Endothelial cell of umbilical vein (primary cell): ENCODE measurements around the gene SPSB3. TPM values are rescaled to one million over a fixed set of nuclear protein-coding genes. Genes with fewer than 3 reads are reported as not detected.

Source experiments
- BruUV-seq: library from RNA; stranded (reverse); fragments of 400-500 nt; replicated peaks from 2 replicates; lab custom pipeline; 2021; lab: Mats Ljungman, UMichigan
- CTCF ChIA-PET: fragments of 300-600, 350-600 bp; sonication (Branson Sonifier 250); formaldehyde crosslinking; loops from one replicate; lab custom pipeline; 2021; ENCODE audit warnings: antibody characterized with exemption, inconsistent platforms; lab: Charles Lee
- POLR2A ChIA-PET: fragments of 300-600, 350-600 bp; sonication (Branson Sonifier 250); formaldehyde crosslinking; loops from one replicate; lab custom pipeline; 2021; ENCODE audit warnings: antibody characterized with exemption, inconsistent platforms; lab: Charles Lee
- DNase-seq: peaks from one replicate; pipeline ENCODE4 v3.0.0-alpha.2; 2011; ENCODE audit warnings: low read depth, low spot score
- FAIRE-seq: peaks from 2 replicates; lab custom pipeline; 2011; peaks lifted over from hg19 to GRCh38; lab: Jason Lieb, UNC
- H2AFZ ChIP-seq: 2 replicates; pipeline ENCODE4 v1.6.0; 2012; ENCODE audit warnings: low read depth, low read length, control low read depth, inconsistent platforms
- H3K27ac ChIP-seq: 2 replicates; pipeline ENCODE4 v1.5.1; 2011; ENCODE audit warnings: low read depth, mild to moderate bottlenecking, control low read depth, low read length, moderate library complexity; ENCODE audit not compliant: insufficient read depth
- H3K27me3 ChIP-seq, 2 experiments: 2 replicates each; pipeline versions ENCODE4 v1.6.0 to v1.6.1; 2011; ENCODE audit warnings: low read length in 2 of 2, mixed read lengths in 1 of 2; ENCODE audit not compliant: control insufficient read depth in 2 of 2, insufficient read depth in 2 of 2
- H3K36me3 ChIP-seq, 2 experiments: 2 replicates in 1 of 2; 3 replicates in 1 of 2; pipeline ENCODE4 v1.5.1; 2011; ENCODE audit warnings: low read length in 2 of 2, mild to moderate bottlenecking in 1 of 2, moderate library complexity in 1 of 2; ENCODE audit not compliant: control insufficient read depth in 2 of 2, insufficient read depth in 2 of 2; ENCODE audit errors: extremely low read depth in 1 of 2
- H3K4me1 ChIP-seq: 3 replicates; pipeline ENCODE4 v1.5.1; 2011; ENCODE audit warnings: mild to moderate bottlenecking, low read length; ENCODE audit not compliant: control insufficient read depth, insufficient read depth; ENCODE audit errors: extremely low read depth
- H3K4me2 ChIP-seq: 2 replicates; pipeline ENCODE4 v1.6.1; 2011; ENCODE audit warnings: low read length, control low read depth, mixed read lengths; ENCODE audit not compliant: insufficient read depth
- H3K4me3 ChIP-seq, 3 experiments: fragments of 200-600 bp in 1 of 3; sonication (generic), shearing (Covaris generic) in 1 of 3; replicated peaks in 1 of 3; 2 replicates each; pipeline ENCODE4 v1.5.1; 2011 to 2016; ENCODE audit warnings: control low read depth in 3 of 3, low read length in 3 of 3, mild to moderate bottlenecking in 2 of 3, inconsistent platforms in 1 of 3, low read depth in 1 of 3, moderate library complexity in 1 of 3; ENCODE audit not compliant: insufficient read depth in 1 of 3
- H3K79me2 ChIP-seq: 2 replicates; pipeline ENCODE4 v1.6.0; 2012; ENCODE audit warnings: low read length, inconsistent platforms; ENCODE audit not compliant: control insufficient read depth, insufficient read depth
- H3K9ac ChIP-seq: replicated peaks from 2 replicates; pipeline ENCODE3; 2011; ENCODE audit warnings: low read length, control low read depth; ENCODE audit not compliant: insufficient read depth; ENCODE audit errors: extremely low read depth
- H3K9me1 ChIP-seq: replicated peaks from 3 replicates; pipeline ENCODE4 v1.6.0; 2011; ENCODE audit warnings: mild to moderate bottlenecking, low read length; ENCODE audit not compliant: control insufficient read depth, insufficient read depth; ENCODE audit errors: extremely low read depth
- H3K9me3 ChIP-seq: replicated peaks from 2 replicates; pipeline ENCODE4 v1.5.1; 2012; ENCODE audit warnings: low read length, inconsistent platforms; ENCODE audit not compliant: control insufficient read depth, insufficient read depth
- H4K20me1 ChIP-seq: replicated peaks from 2 replicates; pipeline ENCODE3; 2011; ENCODE audit warnings: mild to moderate bottlenecking, low read length; ENCODE audit not compliant: control insufficient read depth, insufficient read depth; ENCODE audit errors: extremely low read depth
- CTCF ChIP-seq, 2 donors: IDR thresholded peaks; 1 replicate in 1 of 2; 2 replicates in 1 of 2; pipeline ENCODE4 v1.5.1; 2011; ENCODE audit warnings: low read length in 2 of 2, mild to moderate bottlenecking in 2 of 2, moderate library complexity in 2 of 2, control low read depth in 1 of 2, inconsistent platforms in 1 of 2, low read depth in 1 of 2; ENCODE audit not compliant: insufficient read depth in 1 of 2; ENCODE audit errors: extremely low read depth in 1 of 2
- EZH2 ChIP-seq: IDR thresholded peaks from 2 replicates; pipeline ENCODE4 v1.6.1; 2012; ENCODE audit warnings: borderline replicate concordance, low read depth, mild to moderate bottlenecking, moderate library complexity, low read length, inconsistent platforms; ENCODE audit not compliant: severe bottlenecking
- FOS ChIP-seq: IDR thresholded peaks from 2 replicates; pipeline ENCODE4 v1.6.1; 2011; ENCODE audit warnings: mild to moderate bottlenecking, low read length, moderate library complexity, borderline replicate concordance; ENCODE audit not compliant: insufficient read depth
- JUN ChIP-seq: IDR thresholded peaks from 2 replicates; pipeline ENCODE4 v1.6.1; 2011; ENCODE audit warnings: borderline replicate concordance, low read depth; ENCODE audit not compliant: insufficient read length, insufficient read depth
- MAX ChIP-seq: IDR thresholded peaks from 2 replicates; pipeline ENCODE4 v1.6.1; 2011; ENCODE audit not compliant: insufficient read depth, insufficient read length
- POLR2A ChIP-seq: IDR thresholded peaks from 2 replicates; pipeline ENCODE4 v1.6.1; 2012; ENCODE audit warnings: low read depth, mild to moderate bottlenecking, control low read depth, low read length
- POLR2AphosphoS5 ChIP-seq: IDR thresholded peaks from 2 replicates; pipeline ENCODE4 v1.6.1; 2012; ENCODE audit warnings: low read depth, mild to moderate bottlenecking, control low read depth, low read length, moderate library complexity; ENCODE audit not compliant: insufficient read depth
- dilution Hi-C: fragments of 300-500 bp; cut with MboI; formaldehyde crosslinking; loops from one replicate; pipeline ENCODE4 v1.15.0; 2019; ENCODE audit warnings: low sequenced_read_pairs; ENCODE audit not compliant: extremely low pct_ligation_motif_present
- intact Hi-C: fragments of 100-400 bp; cut with micrococcal nuclease; formaldehyde crosslinking; loops from one replicate; pipeline ENCODE4 v1.10.0; 2022
- polyA plus RNA-seq, 4 experiments: library from polyadenylated mRNA; depleted of rRNA in 3 of 4; stranded (reverse) in 3 of 4; unstranded in 1 of 4; fragments of >200 nt; gene quantifications; 2 replicates each; pipeline versions ENCODE4 v1.2.1 to v1.2.3, GENCODE V29; 2011 to 2012; ENCODE audit warnings: missing spikeins in 1 of 4
- total RNA-seq: library from RNA; stranded (reverse); gene quantifications from 2 replicates; pipeline ENCODE4 v1.2.3, GENCODE V29; 2021

Gene SPSB3
- total and polyA plus RNA-seq, 2 donors (not counting 3 experiments of a cell fraction or from before 2014, with no cell fraction given), result 39.0 to 86.2 TPM

DNA sequence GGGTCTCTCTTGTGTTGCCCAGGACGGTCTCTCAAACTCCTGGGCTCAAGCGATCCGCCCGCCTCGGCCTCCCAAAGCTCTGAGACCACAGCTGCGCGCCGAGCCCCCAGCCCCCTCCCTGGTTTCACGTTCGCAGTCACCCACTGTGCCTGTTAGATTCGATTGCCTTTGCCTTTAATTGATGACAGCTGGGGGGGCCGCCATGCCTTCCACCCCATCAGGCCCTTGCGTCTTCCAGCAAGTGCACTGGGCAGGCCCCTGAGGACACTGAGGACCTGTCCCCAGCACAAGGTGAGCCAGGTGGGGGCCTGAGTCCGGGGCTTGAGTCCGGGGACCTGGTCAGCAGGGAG, 7.9 kb upstream of the SPSB3 start:
- H3K4me3 ChIP-seq, result no peak overlapping the region
- DNase-seq (no peak), FAIRE-seq (no peak)
- POLR2A ChIA-PET, result no interaction called here
- H3K9me1 ChIP-seq, result no peaks in the 10 kb centered on the region
- peaks cover 0 to 23% of the 10 kb centered on the region in 2 experiments for H3K36me3 ChIP-seq
- H3K9me3 ChIP-seq, result no peaks in the 10 kb centered on the region
- no TSS peak for BruUV-seq
- dilution Hi-C loops, result no loop called here
- no peaks in the 10 kb centered on the region for H4K20me1 ChIP-seq
- H3K27ac ChIP-seq, result no peak overlapping the region
- no peak overlapping the region for H2AFZ ChIP-seq
- TF ChIP-seq CTCF (IDR thresholded peaks at IDR 0.05; ENCODE audit: extremely low read depth in 1 of 2, insufficient read depth in 1 of 2, low read depth in 1 of 2, low read length in 2 of 2) (no peak), POLR2A (no peak), EZH2 (no peak), JUN (no peak), MAX (no peak), FOS (no peak), POLR2AphosphoS5 (no peak)
- no peaks in the 10 kb centered on the region for H3K4me1 ChIP-seq
- no peaks in the 10 kb centered on the region for H3K27me3 ChIP-seq
- H3K79me2 ChIP-seq, result peaks cover 9% of the 10 kb centered on the region
- H3K4me2 ChIP-seq, result no peak overlapping the region
- no peak overlapping the region for H3K9ac ChIP-seq
- intact Hi-C loops, result no loop called here
- CTCF ChIA-PET, result no interaction called here
